H1 (cell line): ENCODE results near the gene PTPRT. TPM values are rescaled to one million over a fixed set of nuclear protein-coding genes. Genes with fewer than 3 reads are reported as not detected.

ENCODE experiments used
- ASH2L ChIP-seq: fragments of 200-600, 300-600 bp; sonication (generic); IDR thresholded peaks from one replicate; pipeline ENCODE4 v1.7.1; 2017; ENCODE audit warnings: low read length
- SRF ChIP-seq: IDR thresholded peaks from 2 replicates; pipeline ENCODE4 v1.6.1; 2011; ENCODE audit warnings: mild to moderate bottlenecking, low read depth, low read length, moderate library complexity
- YY1 ChIP-seq: IDR thresholded peaks from 2 replicates; pipeline ENCODE4 v1.6.1; 2011; ENCODE audit warnings: low read depth, mild to moderate bottlenecking, low read length
- polyA plus RNA-seq, 7 experiments: library from polyadenylated mRNA; depleted of rRNA in 3 of 7; stranded (reverse) in 5 of 7; unstranded in 2 of 7; fragments of >200 nt in 5 of 7; fragments of 200-250 nt in 2 of 7; gene quantifications; 1 replicate in 5 of 7; 2 replicates in 1 of 7; 4 replicates in 1 of 7; pipeline versions ENCODE4 v1.2.1 to v1.2.3, GENCODE V29; 2011 to 2013; ENCODE audit warnings: missing spikeins in 2 of 7, mixed read lengths in 2 of 7
- total RNA-seq: library from RNA; stranded (reverse); fragmentation: NEBNext Ultra II Directional; extraction: Animal tissue kit (Norgen Biotek cat#: 25700); gene quantifications from 2 replicates; pipeline ENCODE4 v1.2.1, GENCODE V29; 2021

PTPRT gene
- total and polyA plus RNA-seq, 2 of the 8 experiments (the other 6 are each of a cell fraction or from before 2014, with no cell fraction given), result 0.33 to 1.8 TPM

DNA sequence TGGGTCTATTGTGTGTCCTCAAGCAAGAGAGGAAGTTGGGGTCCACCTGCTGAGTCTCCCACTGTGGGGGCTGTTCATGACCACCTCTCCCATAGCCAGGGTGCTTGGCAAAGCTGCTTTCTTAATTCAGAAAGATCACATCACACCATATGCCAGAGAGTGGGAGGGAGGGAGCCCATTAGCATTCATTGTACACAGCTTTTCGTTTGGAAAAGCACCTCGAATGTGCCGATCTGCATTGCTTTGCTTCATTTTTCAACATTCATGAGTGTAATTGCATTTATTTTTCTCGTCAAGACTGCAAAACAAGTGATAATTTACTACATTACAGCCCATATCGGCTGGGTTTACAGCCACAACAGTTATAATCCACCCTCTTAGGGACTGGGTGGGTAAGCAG is 327.3 kb downstream of the PTPRT start (continued):
- no peak for TF ChIP-seq ASH2L
- TF ChIP-seq SRF, result no peak
- no peak for TF ChIP-seq YY1
- TF ChIP-seq, all 59 proteins: peak for 0
